ENCODE measurements around the gene SECISBP2L. TPM values are rescaled to one million over a fixed set of nuclear protein-coding genes. Genes with fewer than 3 reads are reported as not detected.

SECISBP2L gene
- total RNA-seq, 2 donors from 2014 or later: 33.9 to 39.2 TPM

- Mint-ChIP-seq H3K4me1 (ENCODE audit: low read depth in 2 of 2) (no peaks in the 10 kb centered on the region), H3K9me3 (no peaks in the 10 kb centered on the region), H3K4me3 (no peak overlapping the region), H3K27ac (no peak overlapping the region), H3K36me3 (no peaks in the 10 kb centered on the region), H3K27me3 (peaks cover 0 to 9% of the 10 kb centered on the region in 2 donors)
- ATAC-seq (no peak), DNase-seq (ENCODE audit: low spot score) (no peak)
Measured at GRCh38 chr15:48955370-48955769, 90.9 kb downstream of the SECISBP2L start.

GRCh38 chr15:48954538-48954937, 91.7 kb downstream of the SECISBP2L start:
- Mint-ChIP-seq H3K27ac (no peak overlapping the region), H3K27me3 (peaks cover 0 to 9% of the 10 kb centered on the region in 2 donors), H3K9me3 (no peaks in the 10 kb centered on the region), H3K4me3 (no peak overlapping the region), H3K36me3 (no peaks in the 10 kb centered on the region), H3K4me1 (ENCODE audit: low read depth in 2 of 2) (no peaks in the 10 kb centered on the region)
- DNase-seq (ENCODE audit: low spot score): no peak
- no peak for ATAC-seq

DNA sequence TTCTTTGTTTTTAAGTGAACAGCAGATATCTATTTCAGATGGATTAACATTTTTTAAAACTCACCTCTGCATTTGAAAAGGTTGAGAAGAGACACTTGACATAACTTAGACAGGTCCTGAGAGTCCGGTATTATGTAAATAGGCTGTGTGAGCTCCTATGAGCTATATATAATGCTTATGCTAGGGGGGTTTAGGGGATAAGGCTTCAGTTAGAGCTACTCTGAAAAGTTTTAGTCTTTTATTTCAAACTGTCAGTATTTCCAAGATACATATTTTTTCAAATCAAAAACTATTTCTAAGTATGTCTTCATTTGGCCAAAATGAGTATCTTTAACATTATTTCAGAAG, 99.4 kb downstream of the SECISBP2L start:
- no peak for ATAC-seq
- Mint-ChIP-seq H3K27ac (no peak overlapping the region), H3K4me3 (no peak overlapping the region), H3K36me3 (no peaks in the 10 kb centered on the region), H3K9me3 (no peaks in the 10 kb centered on the region), H3K4me1 (ENCODE audit: low read depth in 2 of 2) (peaks cover 7 to 17% of the 10 kb centered on the region in 2 donors), H3K27me3 (peaks cover 8 to 24% of the 10 kb centered on the region in 2 donors)
- no peak for DNase-seq (ENCODE audit: low spot score)

GRCh38 chr15:48946074-48946839, 100.0 kb downstream of the SECISBP2L start:
- Mint-ChIP-seq H3K36me3 (peaks cover 1% of the 10 kb centered on the region), H3K27me3 (peaks cover 12 to 21% of the 10 kb centered on the region in 2 donors), H3K4me3 (no peak overlapping the region), H3K9me3 (no peaks in the 10 kb centered on the region), H3K4me1 (ENCODE audit: low read depth in 2 of 2) (peaks cover 7 to 23% of the 10 kb centered on the region in 2 donors), H3K27ac (peak overlapping the region in 1 of 2 donors; percentile 43)
- no peak for DNase-seq (ENCODE audit: low spot score)
- ATAC-seq: peak in 1 of 2 donors; percentile 35

DNA sequence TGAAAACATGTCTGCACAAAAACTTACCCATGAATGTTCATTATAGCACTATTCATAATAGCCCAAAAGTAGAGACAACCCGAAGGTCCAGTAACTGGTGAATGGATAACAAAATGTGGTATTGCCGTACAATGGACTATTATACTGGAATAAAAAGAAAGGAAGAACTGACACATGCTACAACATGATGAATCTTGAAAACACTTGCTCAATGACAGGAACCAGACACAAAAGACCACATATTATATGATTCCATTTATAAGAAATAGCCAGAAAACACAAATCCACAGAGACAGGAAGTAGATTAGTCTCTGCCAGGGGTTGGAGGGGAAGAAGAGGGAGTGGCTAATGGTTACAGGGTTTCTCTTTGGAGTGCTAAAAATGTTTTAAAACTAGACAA, 100.9 kb downstream of the SECISBP2L start:
- H3K36me3 Mint-ChIP-seq: peaks cover 7% of the 10 kb centered on the region
- H3K9me3 Mint-ChIP-seq: no peaks in the 10 kb centered on the region
- H3K4me3 Mint-ChIP-seq: peak overlapping the region; percentile 52
- ATAC-seq (no peak), DNase-seq (ENCODE audit: low spot score) (no peak)
- H3K4me1 Mint-ChIP-seq (ENCODE audit: low read depth in 2 of 2): peaks cover 7 to 31% of the 10 kb centered on the region in 2 donors
- peak overlapping the region in 1 of 2 donors; percentile 43 for H3K27ac Mint-ChIP-seq
- H3K27me3 Mint-ChIP-seq: peaks cover 18 to 26% of the 10 kb centered on the region in 2 donors

GRCh38 chr15:48941904-48942303, 104.3 kb downstream of the SECISBP2L start:
- Mint-ChIP-seq H3K27ac (peak overlapping the region in 1 of 2 donors; percentile 94), H3K4me1 (ENCODE audit: low read depth in 2 of 2) (peaks cover 7 to 45% of the 10 kb centered on the region in 2 donors)

DNA sequence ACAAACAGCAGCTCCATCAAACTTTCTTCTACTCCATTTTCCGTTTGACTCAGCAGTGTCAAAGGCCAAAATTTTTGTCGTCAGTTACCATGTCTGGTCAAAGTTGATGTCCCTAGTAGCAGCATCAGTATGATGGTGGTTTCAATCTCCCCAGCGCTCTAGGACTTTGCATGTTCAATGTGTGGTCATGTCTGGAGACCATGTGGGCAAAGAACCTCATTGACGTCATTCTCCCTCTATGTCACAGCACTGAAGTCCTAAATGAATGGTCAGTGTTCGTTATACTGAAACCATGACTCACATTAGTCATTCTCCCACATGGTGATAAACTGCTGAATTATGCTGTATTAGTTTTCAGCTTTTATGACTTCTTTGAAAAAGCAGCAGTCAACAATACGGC, 105.7 kb downstream of the SECISBP2L start:
- H3K27ac Mint-ChIP-seq: peak overlapping the region in 1 of 2 donors; percentile 94
- DNase-seq (ENCODE audit: low spot score) (no peak), ATAC-seq (peak; percentile 79 to 98)
- H3K4me3 Mint-ChIP-seq: peak overlapping the region; percentile 77
- no peaks in the 10 kb centered on the region for H3K9me3 Mint-ChIP-seq
- H3K36me3 Mint-ChIP-seq: peaks cover 7% of the 10 kb centered on the region
- peaks cover 24 to 26% of the 10 kb centered on the region in 2 donors for H3K27me3 Mint-ChIP-seq
- H3K4me1 Mint-ChIP-seq (ENCODE audit: low read depth in 2 of 2): peaks cover 3 to 33% of the 10 kb centered on the region in 2 donors

More at GRCh38 chr15:48941904-48942303, 104.3 kb downstream of the SECISBP2L start:
- ATAC-seq: no peak
- no peak for DNase-seq (ENCODE audit: low spot score)
- peaks cover 7% of the 10 kb centered on the region for H3K36me3 Mint-ChIP-seq
- no peaks in the 10 kb centered on the region for H3K9me3 Mint-ChIP-seq
- peaks cover 18 to 26% of the 10 kb centered on the region in 2 donors for H3K27me3 Mint-ChIP-seq
- peak overlapping the region; percentile 77 for H3K4me3 Mint-ChIP-seq

- Mint-ChIP-seq H3K27me3 (peaks cover 26 to 33% of the 10 kb centered on the region in 2 donors), H3K36me3 (peaks cover 7% of the 10 kb centered on the region), H3K27ac (peak overlapping the region in 1 of 2 donors; percentile 94)
Measured at GRCh38 chr15:48939648-48940047, 106.6 kb downstream of the SECISBP2L start.

More at GRCh38 chr15:48939648-48940047, 106.6 kb downstream of the SECISBP2L start:
- ATAC-seq: no peak
- H3K9me3 Mint-ChIP-seq: no peaks in the 10 kb centered on the region
- DNase-seq (ENCODE audit: low spot score): no peak
- peak overlapping the region; percentile 34 for H3K4me3 Mint-ChIP-seq
- H3K4me1 Mint-ChIP-seq (ENCODE audit: low read depth in 2 of 2): peaks cover 0 to 29% of the 10 kb centered on the region in 2 donors

Other genes starting within 250 kb of the SECISBP2L start
- gene CEP152, start 235.4 kb downstream of the SECISBP2L start, total RNA-seq: 10 to 100 TPM; 16.8 to 42.7 TPM
- 10 to 100 TPM; 46.6 to 73.2 TPM for gene EID1, start 168.3 kb downstream of the SECISBP2L start, total RNA-seq
- 1 to 10 TPM in 1 of 2 donors, under 1 TPM in 1; 0.57 to 2.8 TPM for gene SHC4, start 82.5 kb downstream of the SECISBP2L start, total RNA-seq
- 10 to 100 TPM; 63.5 to 65.2 TPM for gene COPS2, start 109.2 kb upstream of the SECISBP2L start, total RNA-seq
- gene GALK2, start 123.8 kb upstream of the SECISBP2L start, total RNA-seq: 10 to 100 TPM; 27.6 to 37.0 TPM